Progenitor cell of endocrine pancreas (in vitro differentiated cells): Measurements from ENCODE around the gene INIP. TPM values are rescaled to one million over a fixed set of nuclear protein-coding genes. Genes with fewer than 3 reads are reported as not detected.
A peak's percentile ranks its signal among the peaks of the same experiment; 100 is the strongest.
"Not testable (repeated sequence)": the region's sequence is repeated elsewhere in the genome, so short reads cannot be mapped to it uniquely, and the experiment has no call there.

Source experiments
- DNase-seq: peaks from one replicate; pipeline ENCODE4 v3.0.0; 2021; ENCODE audit warnings: low spot score; ENCODE audit not compliant: unreplicated experiment
- H3K27ac Mint-ChIP-seq: 2 replicates; pipeline ENCODE4 v1.8.0; 2021; ENCODE audit warnings: mild to moderate bottlenecking, moderate library complexity, mixed read lengths
- H3K27me3 Mint-ChIP-seq: 2 replicates; pipeline ENCODE4 v1.8.0; 2021; ENCODE audit warnings: mixed read lengths
- H3K36me3 Mint-ChIP-seq: 2 replicates; pipeline ENCODE4 v1.8.0; 2022; ENCODE audit warnings: mixed read lengths; ENCODE audit not compliant: insufficient read depth
- H3K4me1 Mint-ChIP-seq: 2 replicates; pipeline ENCODE4 v1.8.0; 2021; ENCODE audit warnings: low read depth, mixed read lengths
- H3K4me3 Mint-ChIP-seq: 2 replicates; pipeline ENCODE4 v1.8.0; 2021; ENCODE audit warnings: low read depth, mild to moderate bottlenecking, moderate library complexity, mixed read lengths
- H3K9me3 Mint-ChIP-seq: 2 replicates; pipeline ENCODE4 v1.8.0; 2021; ENCODE audit warnings: low read depth, mixed read lengths
- total RNA-seq: library from RNA; stranded (reverse); gene quantifications from 2 replicates; pipeline ENCODE4 v1.2.1, GENCODE V29; 2021
- TF ChIP-seq, protein P1 (sequence below): fragments of 200-600 bp; sonication (generic); IDR thresholded peaks from one replicate; pipeline ENCODE4 v1.5.0; 2021; ENCODE audit warnings: antibody characterized with exemption, mild to moderate bottlenecking; ENCODE audit not compliant: unreplicated experiment

INIP gene
- total RNA-seq, 1 donor from 2014 or later = 32.6 TPM

DNA sequence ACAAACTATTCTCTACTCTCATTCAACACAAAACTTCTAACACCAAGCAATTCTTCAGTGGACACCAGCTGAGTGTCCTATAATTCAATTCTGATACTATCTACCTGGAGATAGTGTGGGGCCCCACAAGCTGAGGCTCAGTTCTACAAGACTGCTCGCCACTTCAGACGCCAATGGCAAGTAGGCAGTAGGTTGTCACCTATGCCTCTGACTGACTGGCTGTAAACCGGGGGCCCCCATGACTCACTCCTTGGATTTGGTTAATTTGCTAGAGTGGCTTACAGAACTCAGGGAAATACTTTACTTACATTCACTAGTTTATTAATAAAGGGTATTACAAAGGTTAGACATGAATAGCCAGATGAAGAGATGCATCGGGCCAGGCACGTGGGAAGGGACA lies 21.5 kb downstream of the INIP start:
- Mint-ChIP-seq H3K4me1 (no peaks in the 10 kb centered on the region), H3K36me3 (peaks cover 23% of the 10 kb centered on the region), H3K4me3 (no peak overlapping the region), H3K27ac (peak overlapping the region; percentile 30), H3K27me3 (no peaks in the 10 kb centered on the region), H3K9me3 (no peaks in the 10 kb centered on the region)
- TF ChIP-seq, protein P1, sequence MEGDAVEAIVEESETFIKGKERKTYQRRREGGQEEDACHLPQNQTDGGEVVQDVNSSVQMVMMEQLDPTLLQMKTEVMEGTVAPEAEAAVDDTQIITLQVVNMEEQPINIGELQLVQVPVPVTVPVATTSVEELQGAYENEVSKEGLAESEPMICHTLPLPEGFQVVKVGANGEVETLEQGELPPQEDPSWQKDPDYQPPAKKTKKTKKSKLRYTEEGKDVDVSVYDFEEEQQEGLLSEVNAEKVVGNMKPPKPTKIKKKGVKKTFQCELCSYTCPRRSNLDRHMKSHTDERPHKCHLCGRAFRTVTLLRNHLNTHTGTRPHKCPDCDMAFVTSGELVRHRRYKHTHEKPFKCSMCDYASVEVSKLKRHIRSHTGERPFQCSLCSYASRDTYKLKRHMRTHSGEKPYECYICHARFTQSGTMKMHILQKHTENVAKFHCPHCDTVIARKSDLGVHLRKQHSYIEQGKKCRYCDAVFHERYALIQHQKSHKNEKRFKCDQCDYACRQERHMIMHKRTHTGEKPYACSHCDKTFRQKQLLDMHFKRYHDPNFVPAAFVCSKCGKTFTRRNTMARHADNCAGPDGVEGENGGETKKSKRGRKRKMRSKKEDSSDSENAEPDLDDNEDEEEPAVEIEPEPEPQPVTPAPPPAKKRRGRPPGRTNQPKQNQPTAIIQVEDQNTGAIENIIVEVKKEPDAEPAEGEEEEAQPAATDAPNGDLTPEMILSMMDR = no peak
- no peak for DNase-seq

DNA sequence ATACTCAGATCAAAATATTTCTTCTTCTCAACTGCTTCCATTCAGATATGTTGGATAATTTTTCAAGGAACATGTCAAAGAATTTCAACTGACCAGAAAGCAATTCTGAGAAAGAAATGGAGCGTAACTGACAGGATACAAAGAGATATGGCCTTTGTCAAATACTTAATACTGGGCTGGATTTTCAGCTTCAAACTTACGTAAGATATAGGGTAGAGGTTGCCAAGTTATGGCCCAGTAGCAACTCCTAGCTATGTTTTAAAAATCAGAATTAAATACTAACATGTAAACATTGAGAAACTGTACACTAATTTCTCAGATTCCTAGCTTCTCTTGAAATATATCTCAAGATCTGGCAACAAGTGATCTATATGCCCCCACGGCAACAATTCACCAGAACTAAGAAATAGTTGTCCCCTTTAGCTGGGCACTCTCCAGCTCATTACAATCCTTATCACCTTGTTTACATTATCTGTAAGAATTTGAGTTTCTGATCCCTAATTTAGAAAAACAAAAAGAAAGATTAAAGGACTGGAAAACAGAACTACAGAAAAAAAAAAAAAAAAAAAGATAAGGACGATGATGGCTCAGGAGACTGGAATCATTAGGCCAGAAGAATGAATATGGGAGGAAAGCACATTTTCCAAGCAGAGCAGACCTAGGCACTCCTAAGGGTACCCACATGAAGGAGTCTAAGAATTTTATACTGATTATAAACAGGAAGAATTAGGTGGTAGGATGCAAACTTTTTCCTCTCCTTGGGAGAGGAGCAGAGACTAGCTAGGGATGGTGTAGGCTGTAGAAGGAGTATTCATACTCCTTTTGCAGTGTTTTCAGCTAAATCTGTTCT lies 23.0 kb downstream of the INIP start:
- Mint-ChIP-seq H3K27me3 (no peaks in the 10 kb centered on the region), H3K4me1 (no peaks in the 10 kb centered on the region), H3K27ac (no peak overlapping the region), H3K4me3 (no peak overlapping the region), H3K36me3 (peaks cover 27% of the 10 kb centered on the region), H3K9me3 (no peaks in the 10 kb centered on the region)
- DNase-seq = no peak
- TF ChIP-seq, protein P1 = no peak

DNA sequence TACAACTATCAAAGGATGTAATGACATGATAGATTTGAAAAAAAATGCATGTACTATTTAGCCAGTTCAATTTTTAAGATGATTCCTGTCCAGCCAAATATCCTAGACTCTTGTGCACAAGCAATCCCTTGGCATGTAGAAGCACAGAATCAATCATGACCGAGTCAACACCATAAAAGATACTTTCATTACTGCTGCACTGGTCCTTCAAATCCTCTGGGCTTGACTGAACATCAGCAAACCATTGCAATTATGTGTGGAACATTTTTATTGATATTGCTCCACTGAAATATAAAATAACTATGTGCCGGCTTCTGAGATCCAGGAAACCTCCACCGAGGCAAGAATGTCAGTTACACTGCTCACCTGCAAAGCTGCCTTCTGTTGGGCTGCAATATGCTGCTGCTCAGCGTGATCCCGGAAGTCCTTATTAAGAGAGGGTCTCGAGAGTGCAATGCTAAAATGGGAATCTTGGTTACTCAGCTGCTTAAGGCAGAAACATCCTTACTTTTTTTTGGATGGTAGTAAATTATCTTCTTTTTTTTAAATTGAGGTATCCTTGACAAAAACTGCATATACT lies 28.7 kb downstream of the INIP start:
- H3K27ac Mint-ChIP-seq = no peak overlapping the region
- no peaks in the 10 kb centered on the region for H3K27me3 Mint-ChIP-seq
- H3K9me3 Mint-ChIP-seq = no peaks in the 10 kb centered on the region
- TF ChIP-seq, protein P1 = no peak
- no peaks in the 10 kb centered on the region for H3K4me1 Mint-ChIP-seq
- peaks cover 38% of the 10 kb centered on the region for H3K36me3 Mint-ChIP-seq
- no peak overlapping the region for H3K4me3 Mint-ChIP-seq
- no peak for DNase-seq

DNA sequence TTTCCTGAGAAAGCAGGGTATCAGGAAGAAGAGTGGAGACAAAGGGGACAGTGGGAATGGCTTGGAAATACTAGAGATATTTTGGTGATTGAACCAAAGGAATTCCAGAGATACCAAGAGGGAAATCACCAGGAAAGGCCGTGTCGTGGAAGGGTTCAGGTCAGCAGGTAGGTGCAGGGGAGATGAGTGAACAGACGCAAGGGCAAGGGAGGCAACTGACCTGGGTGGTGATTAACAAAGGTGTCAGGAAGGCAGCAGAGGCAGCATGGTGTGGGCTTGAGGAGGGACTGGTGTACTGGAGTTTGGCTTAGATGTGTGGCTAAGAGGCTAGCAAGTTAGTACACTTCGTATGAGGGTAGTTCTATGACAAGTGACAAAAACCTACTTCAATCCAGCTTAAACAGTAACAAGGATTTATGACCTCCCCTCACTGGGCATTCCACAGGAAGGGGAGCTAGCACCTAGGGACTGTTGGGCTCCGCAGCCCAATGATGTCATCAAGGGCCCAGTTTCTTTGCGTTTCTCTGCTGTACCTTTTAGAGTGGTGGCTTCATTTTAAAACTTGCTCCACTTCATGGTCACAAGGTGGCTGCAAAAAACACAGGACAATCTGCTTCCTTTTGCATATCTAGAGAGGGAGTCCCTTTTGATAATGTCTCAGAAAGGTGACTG lies 37.0 kb downstream of the INIP start:
- H3K36me3 Mint-ChIP-seq = peaks cover 13% of the 10 kb centered on the region
- H3K27ac Mint-ChIP-seq = peak overlapping the region; percentile 33
- no peak overlapping the region for H3K4me3 Mint-ChIP-seq
- no peaks in the 10 kb centered on the region for H3K27me3 Mint-ChIP-seq
- DNase-seq = no peak
- H3K4me1 Mint-ChIP-seq = peaks cover 5% of the 10 kb centered on the region
- H3K9me3 Mint-ChIP-seq = peaks cover 18% of the 10 kb centered on the region
- TF ChIP-seq, protein P1 = no peak

DNA sequence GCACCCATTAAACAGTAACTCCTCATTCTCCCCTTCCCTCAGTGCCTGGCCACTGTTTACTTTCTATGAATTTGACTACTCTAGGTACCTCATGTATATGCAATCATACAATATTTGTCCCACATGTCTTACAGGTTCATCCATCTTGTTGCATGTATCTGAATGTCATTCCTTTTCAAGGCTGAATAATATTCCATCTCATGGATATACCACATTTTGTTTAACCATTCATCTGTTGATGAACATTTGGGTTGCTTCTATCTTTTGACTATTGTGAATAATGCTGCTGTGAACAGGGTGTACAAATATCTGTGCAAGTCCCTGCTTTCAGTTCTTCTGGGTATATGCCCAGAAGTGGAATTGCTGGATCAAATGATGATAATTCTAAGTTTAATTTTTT lies 40.9 kb downstream of the INIP start:
- peaks cover 5% of the 10 kb centered on the region for H3K4me1 Mint-ChIP-seq
- TF ChIP-seq, protein P1 = no peak
- no peak overlapping the region for H3K27ac Mint-ChIP-seq
- H3K9me3 Mint-ChIP-seq = peaks cover 18% of the 10 kb centered on the region
- no peak for DNase-seq
- H3K36me3 Mint-ChIP-seq = peaks cover 9% of the 10 kb centered on the region
- H3K27me3 Mint-ChIP-seq = no peaks in the 10 kb centered on the region
- no peak overlapping the region for H3K4me3 Mint-ChIP-seq

DNA sequence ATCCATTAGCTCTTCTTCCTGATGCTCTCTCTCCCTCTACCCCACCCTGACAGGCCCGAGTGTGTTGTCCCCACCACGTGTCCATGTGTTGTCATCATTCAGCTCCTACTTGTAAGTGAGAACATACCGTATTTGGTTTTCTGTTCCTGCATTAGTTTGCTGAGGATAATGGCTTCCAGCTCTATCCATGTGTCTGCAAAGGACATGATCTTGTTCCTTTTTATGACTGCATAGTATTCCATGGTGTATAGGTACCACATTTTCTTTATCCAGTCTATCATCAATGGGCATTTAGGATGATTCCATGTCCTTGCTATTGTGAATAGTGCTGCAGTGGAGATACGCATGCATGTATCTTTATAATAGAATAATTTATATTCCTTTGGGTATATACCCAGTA lies 44.7 kb downstream of the INIP start:
- peaks cover 14% of the 10 kb centered on the region for H3K36me3 Mint-ChIP-seq
- not testable (repeated sequence) for H3K27me3 Mint-ChIP-seq, H3K4me3 Mint-ChIP-seq, H3K9me3 Mint-ChIP-seq, H3K27ac Mint-ChIP-seq, H3K4me1 Mint-ChIP-seq, DNase-seq
